NB4 (cell line): ENCODE data around the gene NTM.

ENCODE experiments used
- DNase-seq: peaks from one replicate; pipeline ENCODE4 v3.0.0; 2010; ENCODE audit warnings: low read depth
- H3K4me3 ChIP-seq: one replicate; pipeline ENCODE4 v1.5.1; 2011; ENCODE audit warnings: mild to moderate bottlenecking, low read depth, low read length, moderate library complexity
- CTCF ChIP-seq: IDR thresholded peaks from one replicate; pipeline ENCODE4 v1.5.1; 2012; ENCODE audit warnings: low read depth, low read length
- MAX ChIP-seq: IDR thresholded peaks from 2 replicates; pipeline ENCODE4 v1.6.1; 2011; ENCODE audit warnings: low read depth, low read length
- MYC ChIP-seq: IDR thresholded peaks from 2 replicates; pipeline ENCODE4 v1.6.1; 2011; ENCODE audit warnings: low read depth, low read length
- POLR2A ChIP-seq: IDR thresholded peaks from 2 replicates; pipeline ENCODE4 v1.6.1; 2011; ENCODE audit warnings: mild to moderate bottlenecking; ENCODE audit not compliant: insufficient read length; ENCODE audit errors: extremely low read depth

Gene NTM

GRCh38 chr11:131389582-131389981 is 19.2 kb downstream of the NTM start:
- no peak overlapping the region for H3K4me3 ChIP-seq
- no peak for DNase-seq
- TF ChIP-seq MAX (no peak), MYC (no peak), POLR2A (no peak), CTCF (no peak)

- no peak for DNase-seq
- no peak for TF ChIP-seq MYC
- TF ChIP-seq POLR2A, result no peak
- TF ChIP-seq MAX, result no peak
- no peak for TF ChIP-seq CTCF
- no peak overlapping the region for H3K4me3 ChIP-seq
Observed at GRCh38 chr11:131391176-131391575, 20.8 kb downstream of the NTM start.

- TF ChIP-seq CTCF, result no peak
- TF ChIP-seq MAX, result no peak
- no peak for TF ChIP-seq MYC
- no peak for TF ChIP-seq POLR2A
- DNase-seq, result peak; percentile 20
Observed at GRCh38 chr11:131392528-131393255, 22.3 kb downstream of the NTM start.

GRCh38 chr11:131393691-131394090 is 23.3 kb downstream of the NTM start:
- no peak for DNase-seq
- H3K4me3 ChIP-seq, result no peak overlapping the region
- TF ChIP-seq CTCF, result no peak
- no peak for TF ChIP-seq MYC
- TF ChIP-seq MAX, result no peak
- no peak for TF ChIP-seq POLR2A

More at GRCh38 chr11:131392528-131393255, 22.3 kb downstream of the NTM start:
- H3K4me3 ChIP-seq, result no peak overlapping the region

- TF ChIP-seq MYC, result no peak
- no peak for TF ChIP-seq MAX
- no peak for TF ChIP-seq CTCF
- no peak for TF ChIP-seq POLR2A
- DNase-seq, result no peak
- no peak overlapping the region for H3K4me3 ChIP-seq
Observed at GRCh38 chr11:131397675-131398074, 27.3 kb downstream of the NTM start.
